ENCODE results near the gene TMEM94. TPM values are rescaled to one million over a fixed set of nuclear protein-coding genes. Genes with fewer than 3 reads are reported as not detected.

The TMEM94 gene
- total and polyA plus RNA-seq, 9 of the 15 experiments (the other 6 are each of a cell fraction or from before 2014, with no cell fraction given) = 0.35 to 48.1 (median 14.4) TPM

DNA sequence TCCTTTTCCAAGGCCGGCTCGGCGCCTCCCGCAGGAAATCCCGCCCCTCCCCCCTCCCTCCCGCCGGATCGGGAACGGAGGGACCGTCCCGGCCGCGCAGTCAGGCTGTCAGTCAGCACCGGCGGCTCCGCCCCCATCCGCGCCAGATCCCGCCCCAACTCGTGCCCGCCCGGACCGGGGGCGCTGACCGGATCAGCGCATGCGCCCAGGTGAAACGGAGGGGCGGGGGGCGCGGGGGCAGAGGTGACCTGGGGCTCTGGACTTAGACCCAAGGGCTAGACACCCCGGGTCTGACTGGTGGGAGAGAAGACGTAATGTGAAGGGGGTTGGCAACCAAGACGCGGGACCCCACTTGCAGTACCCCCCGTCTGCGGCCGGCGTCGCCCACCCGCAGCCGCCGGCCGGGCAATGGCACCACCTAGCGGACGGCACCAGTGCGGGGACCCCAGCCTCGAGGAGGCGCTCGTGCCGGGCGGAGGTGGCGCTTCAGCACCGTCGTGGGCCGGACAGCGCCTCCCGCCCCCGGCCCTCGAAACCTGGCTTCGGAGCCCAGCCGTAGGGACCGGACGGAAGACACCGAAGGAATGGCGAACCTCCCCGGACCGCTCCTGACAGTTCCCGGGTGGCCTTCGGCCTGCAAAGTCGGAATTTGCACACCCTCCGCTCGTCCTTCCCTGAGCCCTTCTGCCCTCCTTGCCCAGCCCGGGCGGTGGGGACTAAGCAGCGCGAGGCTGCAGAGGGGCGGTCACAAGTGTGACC is 59.2 kb downstream of the TMEM94 start, which contains the start of gene CASKIN2 (continued):
- TF ChIP-seq MTF1 (CRISPR knock-in tag; IDR thresholded peaks at IDR 0.05; ENCODE audit: borderline replicate concordance) (no peak), TAF1 (IDR thresholded peaks at IDR 0.05; ENCODE audit: control insufficient read depth, extremely low read depth, insufficient read depth, low read length, severe bottlenecking) (peak; percentile 10), SNIP1 (IDR thresholded peaks at IDR 0.05; ENCODE audit: low read depth) (no peak), BHLHE40 (IDR thresholded peaks at IDR 0.05; ENCODE audit: low read length) (peak; percentile 81), CREBBP (IDR thresholded peaks at IDR 0.05; ENCODE audit: low read depth, low read length) (no peak), ZNF668 (CRISPR knock-in tag; IDR thresholded peaks at IDR 0.05) (no peak), TEAD2 (tag; IDR thresholded peaks at IDR 0.05) (no peak), RNF2 (IDR thresholded peaks at IDR 0.05) (no peak), ZNF764 (CRISPR knock-in tag; IDR thresholded peaks at IDR 0.05; ENCODE audit: low read depth) (0 out of 2 replicates have a peak, but pooled peaks have one; percentile 54), ARNT (IDR thresholded peaks at IDR 0.05) (no peak), ZKSCAN3 (CRISPR knock-in tag; IDR thresholded peaks at IDR 0.05) (no peak), ZFP30 (CRISPR knock-in tag; IDR thresholded peaks at IDR 0.05; ENCODE audit: borderline replicate concordance) (no peak), ZFP36 (IDR thresholded peaks at IDR 0.05; ENCODE audit: low read depth, low read length, partially characterized antibody) (no peak), ZNF431 (CRISPR knock-in tag; IDR thresholded peaks at IDR 0.05) (peak; percentile 76), KLF16 (IDR thresholded peaks at IDR 0.05) (0 out of 2 replicates have a peak, but pooled peaks have one; percentile 20), RFX7 (CRISPR knock-in tag; IDR thresholded peaks at IDR 0.05) (no peak), ZNF165 (CRISPR knock-in tag; IDR thresholded peaks at IDR 0.05; ENCODE audit: borderline replicate concordance) (0 out of 2 replicates have a peak, but pooled peaks have one; percentile 47)
- TF ChIP-seq, protein P1, sequence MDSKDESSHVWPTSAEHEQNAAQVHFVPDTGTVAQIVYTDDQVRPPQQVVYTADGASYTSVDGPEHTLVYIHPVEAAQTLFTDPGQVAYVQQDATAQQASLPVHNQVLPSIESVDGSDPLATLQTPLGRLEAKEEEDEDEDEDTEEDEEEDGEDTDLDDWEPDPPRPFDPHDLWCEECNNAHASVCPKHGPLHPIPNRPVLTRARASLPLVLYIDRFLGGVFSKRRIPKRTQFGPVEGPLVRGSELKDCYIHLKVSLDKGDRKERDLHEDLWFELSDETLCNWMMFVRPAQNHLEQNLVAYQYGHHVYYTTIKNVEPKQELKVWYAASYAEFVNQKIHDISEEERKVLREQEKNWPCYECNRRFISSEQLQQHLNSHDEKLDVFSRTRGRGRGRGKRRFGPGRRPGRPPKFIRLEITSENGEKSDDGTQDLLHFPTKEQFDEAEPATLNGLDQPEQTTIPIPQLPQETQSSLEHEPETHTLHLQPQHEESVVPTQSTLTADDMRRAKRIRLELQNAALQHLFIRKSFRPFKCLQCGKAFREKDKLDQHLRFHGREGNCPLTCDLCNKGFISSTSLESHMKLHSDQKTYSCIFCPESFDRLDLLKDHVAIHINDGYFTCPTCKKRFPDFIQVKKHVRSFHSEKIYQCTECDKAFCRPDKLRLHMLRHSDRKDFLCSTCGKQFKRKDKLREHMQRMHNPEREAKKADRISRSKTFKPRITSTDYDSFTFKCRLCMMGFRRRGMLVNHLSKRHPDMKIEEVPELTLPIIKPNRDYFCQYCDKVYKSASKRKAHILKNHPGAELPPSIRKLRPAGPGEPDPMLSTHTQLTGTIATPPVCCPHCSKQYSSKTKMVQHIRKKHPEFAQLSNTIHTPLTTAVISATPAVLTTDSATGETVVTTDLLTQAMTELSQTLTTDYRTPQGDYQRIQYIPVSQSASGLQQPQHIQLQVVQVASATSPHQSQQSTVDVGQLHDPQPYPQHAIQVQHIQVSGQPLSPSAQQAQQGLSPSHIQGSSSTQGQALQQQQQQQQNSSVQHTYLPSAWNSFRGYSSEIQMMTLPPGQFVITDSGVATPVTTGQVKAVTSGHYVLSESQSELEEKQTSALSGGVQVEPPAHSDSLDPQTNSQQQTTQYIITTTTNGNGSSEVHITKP (IDR thresholded peaks at IDR 0.05; ENCODE audit: partially characterized antibody) = no peak
